Measurements from ENCODE around the gene C1orf167.
A peak's percentile ranks its signal among the peaks of the same experiment; 100 is the strongest.

C1orf167 gene

GRCh38 chr1:11765661-11766428 lies 3.9 kb downstream of the C1orf167 start:
- no CpG with 5 or more reads among the region's 19 CpGs for WGBS, 2 donors (ENCODE audit: extremely low coverage in 2 of 2, insufficient read length in 2 of 2, insufficient replicate concordance in 1 of 2)
- H3K23ac ChIP-seq (ENCODE audit: low read depth, low read length, poor library complexity) = no peak overlapping the region
- no peak overlapping the region for H3K9ac ChIP-seq (ENCODE audit: low read depth, low read length, poor library complexity)
- H3K9me3 ChIP-seq (replicated peaks in 1 of 2; ENCODE audit: control insufficient read depth in 2 of 2, insufficient read depth in 1 of 2, low read depth in 1 of 2, low read length in 2 of 2) = peaks cover 0 to 3% of the 10 kb centered on the region in 2 donors
- H3K27me3 ChIP-seq (ENCODE audit: control insufficient read depth in 3 of 3, insufficient read depth in 3 of 3, low read depth in 1 of 3, low read length in 3 of 3) = peaks cover 2 to 63% (median 8%) of the 10 kb centered on the region in 3 experiments
- peak overlapping the region; percentile 90 for H2AK5ac ChIP-seq (ENCODE audit: low read depth, low read length)
- no peak for DNase-seq (ENCODE audit: low spot score)
- H3K4me1 ChIP-seq (ENCODE audit: control insufficient read depth in 2 of 2, insufficient read depth in 1 of 2, low read depth in 1 of 2, low read length in 2 of 2) = peaks cover 0 to 6% of the 10 kb centered on the region in 2 donors
- H4K8ac ChIP-seq (ENCODE audit: low read depth, low read length) = no peak overlapping the region
- peak overlapping the region; percentile 69 for H2BK15ac ChIP-seq (ENCODE audit: low read length)
- H2AFZ ChIP-seq (ENCODE audit: low read length) = peak overlapping the region; percentile 29
- peak overlapping the region; percentile 47 for H2BK120ac ChIP-seq (ENCODE audit: low read depth, low read length)
- H3K36me3 ChIP-seq (replicated peaks in 1 of 2; ENCODE audit: control insufficient read depth in 2 of 2, insufficient read depth in 2 of 2, low read length in 2 of 2) = no peaks in the 10 kb centered on the region
- H2BK5ac ChIP-seq (ENCODE audit: low read length) = peak overlapping the region; percentile 78
- H3K4me2 ChIP-seq (ENCODE audit: insufficient read depth, low read length, poor library complexity, severe bottlenecking) = no peak overlapping the region
- peak overlapping the region; percentile 58 for H2BK12ac ChIP-seq (ENCODE audit: low read length)
- peak overlapping the region; percentile 87 for H3K14ac ChIP-seq (ENCODE audit: low read length)
- H4K91ac ChIP-seq (ENCODE audit: low read depth, low read length, poor library complexity) = no peak overlapping the region
- H3K79me1 ChIP-seq (ENCODE audit: low read depth, low read length) = no peaks in the 10 kb centered on the region
- no peak overlapping the region for H3K4me3 ChIP-seq (ENCODE audit: low read length in 2 of 2)
- H3K4ac ChIP-seq (ENCODE audit: low read length) = peak overlapping the region; percentile 32
- no peak overlapping the region for H3K27ac ChIP-seq (replicated peaks; ENCODE audit: low read length)
- H3K18ac ChIP-seq (ENCODE audit: low read length) = peak overlapping the region; percentile 85

- no CpG with 5 or more reads among the region's 14 CpGs for WGBS, 2 donors (ENCODE audit: extremely low coverage in 2 of 2, insufficient read length in 2 of 2, insufficient replicate concordance in 1 of 2)
- H3K27ac ChIP-seq (replicated peaks; ENCODE audit: low read length) = no peak overlapping the region
- peak overlapping the region; percentile 47 for H2BK120ac ChIP-seq (ENCODE audit: low read depth, low read length)
- H4K91ac ChIP-seq (ENCODE audit: low read depth, low read length, poor library complexity) = no peak overlapping the region
- H2BK5ac ChIP-seq (ENCODE audit: low read length) = peak overlapping the region; percentile 78
- no peak overlapping the region for H3K4me3 ChIP-seq (ENCODE audit: low read length in 2 of 2)
- H2BK12ac ChIP-seq (ENCODE audit: low read length) = peak overlapping the region; percentile 10
- H4K8ac ChIP-seq (ENCODE audit: low read depth, low read length) = no peak overlapping the region
- H3K9ac ChIP-seq (ENCODE audit: low read depth, low read length, poor library complexity) = no peak overlapping the region
- no peaks in the 10 kb centered on the region for H3K79me1 ChIP-seq (ENCODE audit: low read depth, low read length)
- H3K4me1 ChIP-seq (ENCODE audit: control insufficient read depth in 2 of 2, insufficient read depth in 1 of 2, low read depth in 1 of 2, low read length in 2 of 2) = peaks cover 0 to 6% of the 10 kb centered on the region in 2 donors
- peak overlapping the region; percentile 29 for H2AFZ ChIP-seq (ENCODE audit: low read length)
- peak overlapping the region; percentile 90 for H2AK5ac ChIP-seq (ENCODE audit: low read depth, low read length)
- peak overlapping the region; percentile 85 for H3K18ac ChIP-seq (ENCODE audit: low read length)
- H3K4ac ChIP-seq (ENCODE audit: low read length) = no peak overlapping the region
- peaks cover 0 to 3% of the 10 kb centered on the region in 2 donors for H3K9me3 ChIP-seq (replicated peaks in 1 of 2; ENCODE audit: control insufficient read depth in 2 of 2, insufficient read depth in 1 of 2, low read depth in 1 of 2, low read length in 2 of 2)
- no peaks in the 10 kb centered on the region for H3K36me3 ChIP-seq (replicated peaks in 1 of 2; ENCODE audit: control insufficient read depth in 2 of 2, insufficient read depth in 2 of 2, low read length in 2 of 2)
- no peak overlapping the region for H3K4me2 ChIP-seq (ENCODE audit: insufficient read depth, low read length, poor library complexity, severe bottlenecking)
- no peak for DNase-seq (ENCODE audit: low spot score)
- H3K27me3 ChIP-seq (ENCODE audit: control insufficient read depth in 3 of 3, insufficient read depth in 3 of 3, low read depth in 1 of 3, low read length in 3 of 3) = peaks cover 2 to 57% (median 6%) of the 10 kb centered on the region in 3 experiments
- H2BK15ac ChIP-seq (ENCODE audit: low read length) = peak overlapping the region; percentile 69
- H3K23ac ChIP-seq (ENCODE audit: low read depth, low read length, poor library complexity) = no peak overlapping the region
- H3K14ac ChIP-seq (ENCODE audit: low read length) = peak overlapping the region; percentile 87
Measured at GRCh38 chr1:11766429-11766776, 4.4 kb downstream of the C1orf167 start.

GRCh38 chr1:11767922-11768704 lies 6.1 kb downstream of the C1orf167 start:
- no peak overlapping the region for H3K14ac ChIP-seq (ENCODE audit: low read length)
- no peak overlapping the region for H2BK15ac ChIP-seq (ENCODE audit: low read length)
- no peak overlapping the region for H3K9ac ChIP-seq (ENCODE audit: low read depth, low read length, poor library complexity)
- peak overlapping the region; percentile 73 for H3K23ac ChIP-seq (ENCODE audit: low read depth, low read length, poor library complexity)
- peak overlapping the region; percentile 24 for H2AK5ac ChIP-seq (ENCODE audit: low read depth, low read length)
- no peaks in the 10 kb centered on the region for H3K9me3 ChIP-seq (replicated peaks in 1 of 2; ENCODE audit: control insufficient read depth in 2 of 2, insufficient read depth in 1 of 2, low read depth in 1 of 2, low read length in 2 of 2)
- peak overlapping the region in 1 of 2 donors; percentile 53 for H3K4me3 ChIP-seq (ENCODE audit: low read length in 2 of 2)
- no peak overlapping the region for H3K27ac ChIP-seq (replicated peaks; ENCODE audit: low read length)
- H2AFZ ChIP-seq (ENCODE audit: low read length) = no peak overlapping the region
- no CpG with 5 or more reads among the region's 16 CpGs for WGBS, 2 donors (ENCODE audit: extremely low coverage in 2 of 2, insufficient read length in 2 of 2, insufficient replicate concordance in 1 of 2)
- no peak overlapping the region for H2BK5ac ChIP-seq (ENCODE audit: low read length)
- H2BK12ac ChIP-seq (ENCODE audit: low read length) = peak overlapping the region; percentile 73
- H4K91ac ChIP-seq (ENCODE audit: low read depth, low read length, poor library complexity) = no peak overlapping the region
- H3K27me3 ChIP-seq (ENCODE audit: control insufficient read depth in 3 of 3, insufficient read depth in 3 of 3, low read depth in 1 of 3, low read length in 3 of 3) = peaks cover 0 to 40% (median 0%) of the 10 kb centered on the region in 3 experiments
- peak overlapping the region; percentile 48 for H3K18ac ChIP-seq (ENCODE audit: low read length)
- no peak overlapping the region for H2BK120ac ChIP-seq (ENCODE audit: low read depth, low read length)
- H3K4me1 ChIP-seq (ENCODE audit: control insufficient read depth in 2 of 2, insufficient read depth in 1 of 2, low read depth in 1 of 2, low read length in 2 of 2) = peaks cover 0 to 1% of the 10 kb centered on the region in 2 donors
- H3K36me3 ChIP-seq (replicated peaks in 1 of 2; ENCODE audit: control insufficient read depth in 2 of 2, insufficient read depth in 2 of 2, low read length in 2 of 2) = no peaks in the 10 kb centered on the region
- no peak overlapping the region for H4K8ac ChIP-seq (ENCODE audit: low read depth, low read length)
- H3K79me1 ChIP-seq (ENCODE audit: low read depth, low read length) = no peaks in the 10 kb centered on the region
- DNase-seq (ENCODE audit: low spot score) = no peak
- peak overlapping the region; percentile 23 for H3K4ac ChIP-seq (ENCODE audit: low read length)
- no peak overlapping the region for H3K4me2 ChIP-seq (ENCODE audit: insufficient read depth, low read length, poor library complexity, severe bottlenecking)

GRCh38 chr1:11768821-11769220 lies 6.8 kb downstream of the C1orf167 start:
- no peaks in the 10 kb centered on the region for H3K36me3 ChIP-seq (replicated peaks in 1 of 2; ENCODE audit: control insufficient read depth in 2 of 2, insufficient read depth in 2 of 2, low read length in 2 of 2)
- no peak overlapping the region for H2BK15ac ChIP-seq (ENCODE audit: low read length)
- H3K27me3 ChIP-seq (ENCODE audit: control insufficient read depth in 3 of 3, insufficient read depth in 3 of 3, low read depth in 1 of 3, low read length in 3 of 3) = peaks cover 0 to 33% (median 0%) of the 10 kb centered on the region in 3 experiments
- H4K8ac ChIP-seq (ENCODE audit: low read depth, low read length) = no peak overlapping the region
- H3K4me2 ChIP-seq (ENCODE audit: insufficient read depth, low read length, poor library complexity, severe bottlenecking) = no peak overlapping the region
- peak overlapping the region; percentile 46 for H2AFZ ChIP-seq (ENCODE audit: low read length)
- no peak overlapping the region for H2BK12ac ChIP-seq (ENCODE audit: low read length)
- no peak for DNase-seq (ENCODE audit: low spot score)
- no peak overlapping the region for H3K14ac ChIP-seq (ENCODE audit: low read length)
- no peaks in the 10 kb centered on the region for H3K79me1 ChIP-seq (ENCODE audit: low read depth, low read length)
- H3K9me3 ChIP-seq (replicated peaks in 1 of 2; ENCODE audit: control insufficient read depth in 2 of 2, insufficient read depth in 1 of 2, low read depth in 1 of 2, low read length in 2 of 2) = no peaks in the 10 kb centered on the region
- no peak overlapping the region for H2AK5ac ChIP-seq (ENCODE audit: low read depth, low read length)
- H3K9ac ChIP-seq (ENCODE audit: low read depth, low read length, poor library complexity) = no peak overlapping the region
- no peak overlapping the region for H3K4ac ChIP-seq (ENCODE audit: low read length)
- no peak overlapping the region for H2BK120ac ChIP-seq (ENCODE audit: low read depth, low read length)
- no peak overlapping the region for H3K18ac ChIP-seq (ENCODE audit: low read length)
- no peak overlapping the region for H3K27ac ChIP-seq (replicated peaks; ENCODE audit: low read length)
- no CpG with 5 or more reads among the region's 4 CpGs for WGBS, 2 donors (ENCODE audit: extremely low coverage in 2 of 2, insufficient read length in 2 of 2, insufficient replicate concordance in 1 of 2)
- no peak overlapping the region for H3K23ac ChIP-seq (ENCODE audit: low read depth, low read length, poor library complexity)
- no peak overlapping the region for H2BK5ac ChIP-seq (ENCODE audit: low read length)
- H3K4me3 ChIP-seq (ENCODE audit: low read length in 2 of 2) = no peak overlapping the region
- H3K4me1 ChIP-seq (ENCODE audit: control insufficient read depth in 2 of 2, insufficient read depth in 1 of 2, low read depth in 1 of 2, low read length in 2 of 2) = no peaks in the 10 kb centered on the region
- H4K91ac ChIP-seq (ENCODE audit: low read depth, low read length, poor library complexity) = no peak overlapping the region

Data from neuronal stem cell (in vitro differentiated cells).